Measurements from ENCODE around the gene PRDM8.

The PRDM8 gene

GRCh38 chr4:80184053-80184824 lies 13.1 kb upstream of the PRDM8 start:
- DNase-seq = peak; percentile 85

- peak; percentile 44 for DNase-seq
These were observed 12.2 kb upstream of the PRDM8 start for GRCh38 chr4:80184825-80185756.

GRCh38 chr4:80185787-80186548 lies 11.3 kb upstream of the PRDM8 start:
- no peak for DNase-seq

GRCh38 chr4:80186676-80187075 lies 10.6 kb upstream of the PRDM8 start:
- DNase-seq = no peak

- no peak for DNase-seq
These were observed 9.6 kb upstream of the PRDM8 start for GRCh38 chr4:80187677-80188076.

- DNase-seq = no peak
These were observed 8.9 kb upstream of the PRDM8 start for GRCh38 chr4:80188457-80188800.

GRCh38 chr4:80188801-80189458 lies 8.4 kb upstream of the PRDM8 start:
- no peak for DNase-seq

GRCh38 chr4:80189581-80189955 lies 7.7 kb upstream of the PRDM8 start:
- DNase-seq = no peak

- DNase-seq = no peak
These were observed 7.2 kb upstream of the PRDM8 start for GRCh38 chr4:80189956-80190677.

GRCh38 chr4:80192252-80192866 lies 4.9 kb upstream of the PRDM8 start:
- DNase-seq = no peak

- peak; percentile 77 for DNase-seq
These were observed 4.4 kb upstream of the PRDM8 start for GRCh38 chr4:80192937-80193336.

- no peak for DNase-seq
These were observed 1.7 kb upstream of the PRDM8 start for GRCh38 chr4:80195441-80196140.

- DNase-seq = no peak
These were observed 913 bp upstream of the PRDM8 start for GRCh38 chr4:80196259-80196921.

- DNase-seq = no peak
These were observed 518 bp downstream of the PRDM8 start for GRCh38 chr4:80197601-80198440.

- no peak for DNase-seq
These were observed 1.1 kb downstream of the PRDM8 start for GRCh38 chr4:80198441-80198837.

- DNase-seq = no peak
These were observed 1.8 kb downstream of the PRDM8 start for GRCh38 chr4:80199004-80199560.

GRCh38 chr4:80199947-80200346 lies 2.6 kb downstream of the PRDM8 start:
- no peak for DNase-seq

GRCh38 chr4:80201252-80202151 lies 4.2 kb downstream of the PRDM8 start:
- peak; percentile 86 for DNase-seq

Data from fibroblast of skin of right quadriceps (primary cell).